Choroid plexus epithelial cell (primary cell): ENCODE results near the gene PMS2.
"Not testable (repeated sequence)": the region's sequence is repeated elsewhere in the genome, so short reads cannot be mapped to it uniquely, and the experiment has no call there.

Experiments
- DNase-seq: peaks from one replicate; pipeline ENCODE4 v3.0.0-alpha.2; 2010; ENCODE audit warnings: low read depth
- H3K4me3 ChIP-seq: 2 replicates; pipeline ENCODE4 v1.5.1; 2011; ENCODE audit warnings: low read depth, mild to moderate bottlenecking, control low read depth, low read length, moderate library complexity

Gene PMS2

GRCh38 chr7:5931905-5932644 lies 76.8 kb downstream of the PMS2 start:
- H3K4me3 ChIP-seq = not testable (repeated sequence)
- DNase-seq = peak; percentile 82

GRCh38 chr7:5931250-5931649 lies 77.6 kb downstream of the PMS2 start:
- H3K4me3 ChIP-seq, DNase-seq: not testable (repeated sequence)

- DNase-seq, H3K4me3 ChIP-seq: not testable (repeated sequence)
Observed at GRCh38 chr7:5930290-5930689, 78.6 kb downstream of the PMS2 start.

GRCh38 chr7:5926263-5926870 lies 82.5 kb downstream of the PMS2 start:
- DNase-seq, H3K4me3 ChIP-seq: not testable (repeated sequence)

- not testable (repeated sequence) for DNase-seq, H3K4me3 ChIP-seq
Observed at GRCh38 chr7:5924630-5925029, 84.2 kb downstream of the PMS2 start.

- H3K4me3 ChIP-seq, DNase-seq: not testable (repeated sequence)
Observed at GRCh38 chr7:5924180-5924579, 84.7 kb downstream of the PMS2 start.
